HL-60 (cell line): Measurements from ENCODE around the gene AP1M2.

Experiments
- DNase-seq, 2 experiments: peaks; one replicate each; pipeline ENCODE4 v3.0.0-alpha.2; 2010 to 2020; ENCODE audit warnings: low read depth in 1 of 2, low spot score in 1 of 2
- H3K27ac ChIP-seq: fragments of 250-450 bp; sonication (Bioruptor Pico); replicated peaks from 2 replicates; pipeline ENCODE4 v1.5.1; 2020; ENCODE audit warnings: mild to moderate bottlenecking, moderate library complexity
- H3K27me3 ChIP-seq: fragments of 250-450 bp; sonication (Bioruptor Pico); 2 replicates; pipeline ENCODE4 v1.5.1; 2021; ENCODE audit warnings: mild to moderate bottlenecking, moderate library complexity; ENCODE audit not compliant: insufficient read depth, poor library complexity, severe bottlenecking
- H3K4me3 ChIP-seq: replicated peaks from 2 replicates; pipeline ENCODE4 v1.5.1; 2011; ENCODE audit warnings: mild to moderate bottlenecking, control low read depth, low read length; ENCODE audit not compliant: insufficient read depth
- CTCF ChIP-seq: IDR thresholded peaks from one replicate; pipeline ENCODE4 v1.5.1; 2011; ENCODE audit warnings: low read length, control low read depth, inconsistent platforms; ENCODE audit not compliant: insufficient read depth
- GABPA ChIP-seq: IDR thresholded peaks from 2 replicates; pipeline ENCODE4 v1.6.1; 2012; ENCODE audit warnings: low read depth
- POLR2AphosphoS5 ChIP-seq: IDR thresholded peaks from 2 replicates; pipeline ENCODE4 v1.6.1; 2012; ENCODE audit warnings: low read depth
- REST ChIP-seq: IDR thresholded peaks from 2 replicates; pipeline ENCODE4 v1.6.1; 2012; ENCODE audit warnings: low read depth; ENCODE audit not compliant: insufficient replicate concordance
- SPI1 ChIP-seq: IDR thresholded peaks from 2 replicates; pipeline ENCODE4 v1.6.1; 2012; ENCODE audit warnings: low read depth, mild to moderate bottlenecking, borderline replicate concordance
- long read RNA-seq: library from polyadenylated mRNA; unstranded; transcript quantifications from one replicate; pipeline ENCODE4 v2.0.0, GENCODE V29; 2020

The AP1M2 gene
- long read RNA-seq = 0 reads

- Histone ChIP-seq H3K4me3 (no peak within 1 kb of the TSS), H3K27me3 (peaks cover 5% of the 10 kb centered on the region), H3K27ac (no peak within 1 kb of the TSS)
- TF ChIP-seq SPI1 (no peak), POLR2AphosphoS5 (no peak), REST (no peak), CTCF (no peak), GABPA (no peak)
- no peak for DNase-seq
Observed at GRCh38 chr19:10587022-10587838, at the start of gene AP1M2. Gene AP1M2 (minus strand): TSS chr19:10587312. CDS start chr19:10587231, 81 bp downstream.

- Histone ChIP-seq H3K27ac (no peak overlapping the region), H3K4me3 (no peak overlapping the region), H3K27me3 (no peaks in the 10 kb centered on the region)
- TF ChIP-seq POLR2AphosphoS5 (no peak), SPI1 (no peak), CTCF (no peak), GABPA (no peak), REST (no peak)
- no peak for DNase-seq
Observed at GRCh38 chr19:10636304-10636972, 49.3 kb upstream of the AP1M2 start.

GRCh38 chr19:10634963-10635362, 47.9 kb upstream of the AP1M2 start:
- Histone ChIP-seq H3K27me3 (no peaks in the 10 kb centered on the region), H3K27ac (no peak overlapping the region), H3K4me3 (no peak overlapping the region)
- no peak for DNase-seq
- TF ChIP-seq GABPA = no peak
- TF ChIP-seq CTCF = no peak
- no peak for TF ChIP-seq POLR2AphosphoS5
- no peak for TF ChIP-seq SPI1
- no peak for TF ChIP-seq REST
